Measurements from ENCODE around the gene AP1S3.

- TF ChIP-seq CTCF (IDR thresholded peaks at IDR 0.05): no peak
- no peak for TF ChIP-seq POLR2AphosphoS5 (IDR thresholded peaks at IDR 0.05; ENCODE audit: low read depth, low read length)
These were observed 117.0 kb downstream of the AP1S3 start for GRCh38 chr2:223720367-223720766.
